Neural cell (in vitro differentiated cells): Measurements from ENCODE around the gene MMUT. TPM values are rescaled to one million over a fixed set of nuclear protein-coding genes. Genes with fewer than 3 reads are reported as not detected.
"Not testable (repeated sequence)": the region's sequence is repeated elsewhere in the genome, so short reads cannot be mapped to it uniquely, and the experiment has no call there.

Source experiments
- H2AFZ ChIP-seq: fragments of 200-600, 300-800 bp; sonication (generic), shearing (Covaris generic); 2 replicates; pipeline ENCODE4 v1.6.0; 2014; ENCODE audit warnings: low read depth, mild to moderate bottlenecking, antibody characterized with exemption, low read length, moderate library complexity
- H3F3A ChIP-seq: fragments of 200-600 bp; shearing (Covaris generic); 2 replicates; pipeline ENCODE4 v1.6.1; 2016; ENCODE audit warnings: mild to moderate bottlenecking, moderate library complexity, mixed read lengths, antibody characterized with exemption, low read length; ENCODE audit not compliant: insufficient read depth, poor library complexity, severe bottlenecking
- H3K27ac ChIP-seq: fragments of 200-600, 300-800 bp; sonication (generic), shearing (Covaris generic); 2 replicates; pipeline ENCODE4 v1.5.1; 2014; ENCODE audit warnings: mild to moderate bottlenecking, low read length, moderate library complexity
- H3K27me3 ChIP-seq: fragments of 300-800, 200-600 bp; sonication (generic), shearing (Covaris generic); 2 replicates; pipeline ENCODE4 v1.6.0; 2014; ENCODE audit warnings: mild to moderate bottlenecking, low read depth, low read length, moderate library complexity; ENCODE audit not compliant: insufficient read depth
- H3K36me3 ChIP-seq: fragments of 300-800, 200-600 bp; sonication (generic), shearing (Covaris generic); 2 replicates; pipeline ENCODE4 v1.5.1; 2014; ENCODE audit warnings: mild to moderate bottlenecking, antibody characterized with exemption, low read length, moderate library complexity; ENCODE audit not compliant: insufficient read depth
- H3K4me2 ChIP-seq: fragments of 300-800, 200-600 bp; sonication (generic), shearing (Covaris generic); 2 replicates; pipeline ENCODE4 v1.6.0; 2014; ENCODE audit warnings: mild to moderate bottlenecking, low read length
- H3K4me3 ChIP-seq: fragments of 300-800, 200-600 bp; sonication (generic), shearing (Covaris generic); 2 replicates; pipeline ENCODE4 v1.5.1; 2014; ENCODE audit warnings: mild to moderate bottlenecking, low read length, moderate library complexity
- H3K79me2 ChIP-seq: fragments of 200-600 bp; shearing (Covaris generic); replicated peaks from 2 replicates; pipeline ENCODE4 v1.6.0; 2014; ENCODE audit warnings: mild to moderate bottlenecking, low read length, moderate library complexity; ENCODE audit not compliant: insufficient read depth
- H3K9ac ChIP-seq: fragments of 300-800, 200-600 bp; sonication (generic), shearing (Covaris generic); 2 replicates; pipeline ENCODE4 v1.6.1; 2016; ENCODE audit warnings: mild to moderate bottlenecking, low read length, mixed read lengths
- H3K9me2 ChIP-seq: fragments of 200-600 bp; shearing (Covaris generic); 2 replicates; pipeline ENCODE4 v1.6.1; 2016; ENCODE audit warnings: mild to moderate bottlenecking, low read length, mixed read lengths; ENCODE audit not compliant: insufficient read depth
- H3K9me3 ChIP-seq: fragments of 200-600, 300-800 bp; sonication (generic), shearing (Covaris generic); 2 replicates; pipeline ENCODE4 v1.6.1; 2016; ENCODE audit warnings: mild to moderate bottlenecking, mixed run types, low read length, moderate library complexity, mixed read lengths
- H4K20me1 ChIP-seq: fragments of 200-600 bp; shearing (Covaris generic); 2 replicates; pipeline ENCODE4 v1.6.1; 2016; ENCODE audit warnings: mild to moderate bottlenecking, mixed run types; ENCODE audit not compliant: insufficient read depth
- CTCF ChIP-seq: fragments of 450-650 bp; IDR thresholded peaks from 2 replicates; pipeline ENCODE4 v1.5.1; 2014; ENCODE audit warnings: antibody characterized with exemption, mild to moderate bottlenecking, moderate library complexity; ENCODE audit not compliant: poor library complexity, severe bottlenecking
- EP300 ChIP-seq: fragments of 450-650 bp; conservative IDR thresholded peaks from 2 replicates; pipeline ENCODE4 v1.6.1; 2014; ENCODE audit warnings: antibody characterized with exemption, mild to moderate bottlenecking, moderate library complexity; ENCODE audit not compliant: poor library complexity, severe bottlenecking
- EZH2 ChIP-seq: fragments of 200-600, 300-800 bp; shearing (Covaris generic), sonication (generic); IDR thresholded peaks from 2 replicates; pipeline ENCODE4 v1.6.1; 2014; ENCODE audit warnings: antibody characterized with exemption, low read length, borderline replicate concordance, mild to moderate bottlenecking; ENCODE audit not compliant: insufficient read depth, poor library complexity, severe bottlenecking
- MXI1 ChIP-seq: fragments of 450-650 bp; conservative IDR thresholded peaks from 2 replicates; pipeline ENCODE4 v1.6.1; 2014; ENCODE audit warnings: antibody characterized with exemption, mild to moderate bottlenecking; ENCODE audit not compliant: poor library complexity, severe bottlenecking
- POLR2AphosphoS5 ChIP-seq: IDR thresholded peaks from 2 replicates; pipeline ENCODE4 v1.6.1; 2012
- RAD21 ChIP-seq: fragments of 450-650 bp; conservative IDR thresholded peaks from 2 replicates; pipeline ENCODE4 v1.6.1; 2014; ENCODE audit warnings: antibody characterized with exemption, mild to moderate bottlenecking, moderate library complexity
- REST ChIP-seq: IDR thresholded peaks from 2 replicates; pipeline ENCODE4 v1.6.1; 2012; ENCODE audit warnings: borderline replicate concordance
- SMC3 ChIP-seq: fragments of 450-650 bp; conservative IDR thresholded peaks from 2 replicates; pipeline ENCODE4 v1.6.1; 2014; ENCODE audit warnings: antibody characterized with exemption, mild to moderate bottlenecking, moderate library complexity; ENCODE audit not compliant: poor library complexity
- TAF1 ChIP-seq: IDR thresholded peaks from 2 replicates; pipeline ENCODE4 v1.6.1; 2012; ENCODE audit warnings: low read depth
- polyA plus RNA-seq: library from polyadenylated mRNA; depleted of rRNA; stranded (reverse); fragments of >200 nt; gene quantifications from 2 replicates; pipeline ENCODE4 v1.2.3, GENCODE V29; 2014

The MMUT gene
- polyA plus RNA-seq, 1 donor from 2014 or later: 24.0 TPM

GRCh38 chr6:49497304-49497703 is 34.3 kb upstream of the MMUT start:
- Histone ChIP-seq H3K4me2 (no peak overlapping the region), H3K4me3 (no peak overlapping the region), H4K20me1 (no peaks in the 10 kb centered on the region), H3K9me2 (no peaks in the 10 kb centered on the region), H3F3A (no peaks in the 10 kb centered on the region), H3K9ac (no peak overlapping the region), H3K79me2 (no peaks in the 10 kb centered on the region), H3K36me3 (no peaks in the 10 kb centered on the region), H3K9me3 (no peaks in the 10 kb centered on the region), H2AFZ (no peak overlapping the region), H3K27me3 (no peaks in the 10 kb centered on the region), H3K27ac (no peak overlapping the region)
- TF ChIP-seq EP300 (no peak), CTCF (no peak), RAD21 (no peak), SMC3 (no peak), REST (no peak), POLR2AphosphoS5 (no peak), EZH2 (no peak), MXI1 (no peak), TAF1 (no peak)

GRCh38 chr6:49490633-49491032 is 27.6 kb upstream of the MMUT start:
- H3F3A ChIP-seq: no peaks in the 10 kb centered on the region
- H3K4me2 ChIP-seq: no peak overlapping the region
- H3K36me3 ChIP-seq: no peaks in the 10 kb centered on the region
- no peaks in the 10 kb centered on the region for H3K79me2 ChIP-seq
- no peak overlapping the region for H3K4me3 ChIP-seq
- H3K9me3 ChIP-seq: no peaks in the 10 kb centered on the region
- H3K9ac ChIP-seq: no peak overlapping the region
- no peaks in the 10 kb centered on the region for H3K9me2 ChIP-seq
- H2AFZ ChIP-seq: no peak overlapping the region
- no peaks in the 10 kb centered on the region for H4K20me1 ChIP-seq
- no peaks in the 10 kb centered on the region for H3K27me3 ChIP-seq
- no peak overlapping the region for H3K27ac ChIP-seq
- TF ChIP-seq TAF1 (no peak), EZH2 (no peak), REST (no peak)

- not testable (repeated sequence) for H3K9me2 ChIP-seq, H4K20me1 ChIP-seq, H3K27me3 ChIP-seq, H3K4me3 ChIP-seq, H3K27ac ChIP-seq, H3K79me2 ChIP-seq, H3F3A ChIP-seq, H3K9me3 ChIP-seq, H3K36me3 ChIP-seq, H3K9ac ChIP-seq, H2AFZ ChIP-seq, H3K4me2 ChIP-seq
Measured at GRCh38 chr6:49483380-49483779, 20.3 kb upstream of the MMUT start.

GRCh38 chr6:49481846-49482245 is 18.8 kb upstream of the MMUT start:
- not testable (repeated sequence) for H3K79me2 ChIP-seq, H3K27ac ChIP-seq, H3K9ac ChIP-seq, H3K9me3 ChIP-seq, H2AFZ ChIP-seq, H3K9me2 ChIP-seq, H3K4me2 ChIP-seq, H3F3A ChIP-seq, H3K36me3 ChIP-seq, H3K27me3 ChIP-seq, H3K4me3 ChIP-seq, H4K20me1 ChIP-seq
